GM19452 (cell line): ENCODE results near the gene RNU1-3.
"Not testable (repeated sequence)": the region's sequence is repeated elsewhere in the genome, so short reads cannot be mapped to it uniquely, and the experiment has no call there.

ENCODE experiments used
- ATAC-seq: cut with Tn5 transposase; IDR thresholded peaks from one replicate; pipeline ENCODE4 v1.9.1; 2021; ENCODE audit not compliant: unreplicated experiment

Gene RNU1-3

GRCh38 chr1:16694308-16694702, 27.6 kb upstream of the RNU1-3 start:
- ATAC-seq, result not testable (repeated sequence)

DNA sequence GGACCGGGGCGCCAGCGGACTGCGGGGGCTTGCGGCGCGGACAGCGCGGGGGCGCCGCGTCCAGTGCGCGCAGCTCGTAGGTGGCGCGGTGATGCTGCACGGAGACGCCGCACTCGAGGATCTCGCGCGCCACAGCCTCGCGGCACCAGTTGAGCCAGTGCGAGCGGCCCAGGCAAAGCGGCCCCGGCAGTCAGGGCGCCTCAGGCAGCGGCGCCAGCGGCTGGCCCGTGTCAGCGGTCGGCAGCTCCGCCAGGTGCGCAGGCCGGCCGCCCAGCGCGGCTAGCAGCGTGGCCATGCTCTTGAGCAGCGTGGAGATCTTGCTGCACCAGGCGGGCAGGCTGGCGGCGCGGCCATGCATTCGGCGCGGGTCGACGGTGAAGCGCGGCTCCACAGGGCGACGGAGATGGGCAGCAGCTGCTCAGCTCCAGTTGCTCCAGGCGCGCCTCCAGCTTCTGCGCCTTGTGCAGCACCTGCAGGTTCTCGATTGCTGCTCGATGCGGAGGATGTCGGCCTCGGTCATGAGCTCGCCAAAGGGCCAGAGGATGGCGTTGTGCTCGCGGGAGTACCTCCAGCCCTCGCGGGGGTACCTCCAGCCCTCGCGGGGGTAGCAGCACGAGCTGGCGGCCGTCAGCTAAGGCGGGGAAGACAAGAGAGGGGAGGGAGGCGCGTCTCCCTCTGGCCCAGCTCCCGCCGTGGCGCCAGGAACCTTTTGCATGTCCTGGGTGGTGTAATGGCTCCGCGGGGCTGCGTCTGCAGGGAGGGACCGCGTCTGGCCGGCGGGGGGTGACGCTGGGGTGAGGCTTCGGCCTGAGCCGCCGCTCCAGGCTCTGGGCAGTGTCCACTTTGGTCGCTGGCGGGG, 26.9 kb upstream of the RNU1-3 start:
- not testable (repeated sequence) for ATAC-seq

DNA sequence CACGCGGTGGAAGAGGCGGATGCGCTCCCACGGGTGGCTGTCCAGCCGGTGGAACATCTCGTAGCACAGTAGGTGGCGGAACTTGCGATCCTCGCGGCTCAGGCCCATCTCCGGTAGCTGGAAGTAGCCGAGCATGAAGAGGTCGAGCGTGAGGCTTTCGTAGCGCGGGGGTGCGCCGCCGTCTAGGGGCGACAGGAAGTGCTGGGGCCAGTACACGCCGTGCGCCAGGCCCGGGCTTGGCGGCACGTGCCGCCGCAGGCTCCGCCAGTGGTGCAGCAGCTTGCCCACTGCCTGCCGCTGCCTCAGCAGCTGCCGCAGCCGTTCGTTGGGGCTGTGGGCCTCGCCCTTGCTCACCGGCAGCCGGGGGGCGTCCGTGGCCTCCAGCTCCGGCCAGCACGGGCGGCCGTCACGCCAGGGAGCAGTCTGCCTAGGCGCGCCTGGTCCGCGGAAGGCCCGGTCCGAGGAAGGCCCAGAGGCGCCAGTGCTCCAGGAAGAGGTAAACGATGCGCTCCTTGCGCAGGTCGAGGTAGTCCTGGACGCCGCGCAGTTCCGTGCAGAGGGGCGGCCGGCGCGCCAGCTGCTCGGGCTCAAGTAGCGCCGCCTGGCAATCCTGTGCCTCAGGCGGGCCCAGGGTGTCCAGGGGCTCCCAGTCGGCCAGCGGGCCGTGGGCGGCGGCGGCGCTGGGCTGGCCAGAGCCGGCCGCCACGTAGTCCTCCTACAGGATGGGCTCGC, 26.1 kb upstream of the RNU1-3 start:
- not testable (repeated sequence) for ATAC-seq

DNA sequence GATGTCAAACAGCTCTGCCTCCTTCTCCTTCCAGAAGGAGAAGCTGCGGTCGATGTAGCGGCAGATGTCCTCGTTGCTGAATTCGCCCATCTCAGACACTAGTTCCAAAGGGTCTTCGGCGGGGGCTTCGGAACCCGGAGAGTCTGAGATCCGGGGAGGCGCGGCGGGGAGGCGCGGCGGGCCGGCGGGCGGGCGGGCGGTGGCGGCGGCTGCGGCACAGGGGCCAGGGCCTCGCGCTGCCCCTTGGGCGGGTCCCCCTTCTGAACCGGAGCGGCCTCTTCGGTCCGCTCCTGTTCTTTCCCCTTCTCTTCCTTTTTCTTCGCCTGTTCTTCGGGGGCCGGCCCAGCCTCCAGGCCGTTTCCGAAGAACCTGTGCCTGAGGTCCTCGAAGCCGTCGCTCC, 25.5 kb upstream of the RNU1-3 start:
- not testable (repeated sequence) for ATAC-seq

GRCh38 chr1:16690971-16691682, 24.4 kb upstream of the RNU1-3 start:
- not testable (repeated sequence) for ATAC-seq

- not testable (repeated sequence) for ATAC-seq
Observed at GRCh38 chr1:16687132-16687800, 20.5 kb upstream of the RNU1-3 start.

DNA sequence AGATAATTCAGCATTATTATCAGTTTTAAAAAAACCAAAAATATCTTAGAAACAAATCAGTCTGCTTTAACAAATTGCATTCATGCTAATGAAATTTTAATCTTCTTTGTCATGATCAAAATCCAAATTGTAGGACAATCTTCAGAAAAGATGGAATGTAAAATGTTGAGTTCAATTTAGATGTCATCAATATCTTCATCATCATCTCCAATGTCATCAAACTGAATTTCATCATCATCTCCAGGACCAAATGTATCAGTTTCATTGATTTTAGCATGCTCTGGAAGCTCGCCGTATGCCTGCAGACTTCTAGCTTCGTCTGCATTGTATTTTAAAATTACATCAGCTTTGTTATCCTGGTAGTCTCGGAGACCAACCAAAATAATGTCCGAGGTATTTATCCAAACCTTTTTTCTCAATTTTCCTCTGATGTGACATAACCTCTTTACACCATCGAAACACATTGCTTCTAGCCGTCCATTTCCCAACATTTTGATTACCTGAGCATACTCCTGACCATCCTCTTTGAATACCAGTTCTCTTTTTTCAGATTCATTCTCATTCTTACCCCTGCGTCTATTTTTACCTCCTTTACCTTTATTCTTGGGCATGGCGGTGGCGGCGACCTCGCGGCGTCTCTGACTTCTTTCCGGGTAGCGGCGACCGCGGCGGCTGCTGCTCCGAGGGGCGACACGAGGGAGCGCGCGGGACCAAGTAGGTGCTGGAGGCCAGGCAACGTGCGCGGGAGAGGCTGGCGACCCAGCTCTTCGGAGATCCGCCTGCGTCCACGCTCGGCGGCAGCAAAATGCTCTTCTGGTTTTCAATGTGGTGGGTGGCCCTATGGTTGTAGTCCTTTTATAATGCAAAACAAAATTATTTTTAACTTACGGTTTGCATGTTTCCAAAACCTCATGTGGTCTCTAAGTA, 19.0 kb upstream of the RNU1-3 start:
- not testable (repeated sequence) for ATAC-seq

DNA sequence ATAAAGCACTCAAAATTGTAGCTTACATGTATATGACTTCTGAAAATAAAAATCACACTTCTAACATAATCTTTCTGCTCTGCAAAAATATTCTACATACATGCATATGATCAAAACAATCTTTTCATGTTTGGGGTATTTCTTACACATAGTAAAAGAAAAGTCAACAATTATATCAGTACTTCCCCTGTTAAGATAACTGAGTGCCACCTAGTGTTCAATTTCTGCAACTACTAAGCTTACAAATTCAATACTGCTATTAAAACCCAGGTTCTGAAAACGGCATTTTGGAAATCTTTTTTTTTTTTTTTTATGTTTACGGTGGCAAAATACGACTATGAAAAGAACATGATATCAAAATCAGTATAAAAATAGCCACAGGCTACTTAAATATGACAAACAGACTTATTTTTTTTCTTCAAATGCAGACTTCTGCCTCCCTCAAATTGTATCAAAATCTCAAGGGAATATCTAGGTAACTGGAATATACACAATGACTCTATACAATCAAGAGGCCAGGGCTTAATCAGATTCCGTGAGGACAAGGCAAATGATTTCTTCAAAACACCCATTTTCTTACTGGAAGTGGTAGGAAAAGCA, 18.1 kb upstream of the RNU1-3 start:
- ATAC-seq, result not testable (repeated sequence)

DNA sequence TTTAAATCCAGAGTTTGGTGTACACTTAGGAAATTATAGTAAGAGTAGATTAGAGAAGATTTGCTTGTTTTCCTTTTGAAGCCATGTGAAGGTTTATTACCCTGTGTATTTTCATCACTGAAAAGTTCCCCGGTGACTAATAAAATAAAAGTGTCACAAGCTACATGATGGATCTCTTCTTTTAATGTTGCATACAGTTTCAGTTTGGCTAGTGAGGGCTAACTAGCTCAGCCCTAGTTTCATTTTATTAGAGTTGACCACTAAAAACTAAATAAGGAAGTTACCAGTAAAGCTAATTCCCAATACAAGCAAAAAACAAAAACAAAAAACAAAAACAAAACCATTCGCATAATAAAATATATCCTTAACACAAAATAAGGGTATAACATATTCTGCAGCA, 17.4 kb upstream of the RNU1-3 start:
- not testable (repeated sequence) for ATAC-seq

DNA sequence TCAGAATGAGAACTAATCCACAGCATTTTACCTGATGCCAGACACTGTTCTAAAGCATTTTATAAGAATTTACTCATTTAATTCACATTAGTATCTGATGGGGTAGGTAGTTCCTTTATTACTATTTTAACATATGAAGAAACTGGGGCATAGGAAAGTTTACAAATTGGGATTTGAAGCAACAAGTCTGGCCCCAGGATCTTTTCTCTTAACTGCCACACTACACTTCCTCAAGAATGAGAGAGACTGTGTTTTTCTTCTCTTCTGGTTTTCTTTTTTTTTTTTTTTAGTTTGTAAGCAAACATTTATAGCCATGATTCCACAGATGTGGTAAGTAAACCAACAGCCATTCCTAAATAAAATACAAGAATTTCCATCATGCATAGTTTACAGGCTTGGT, 16.1 kb upstream of the RNU1-3 start:
- not testable (repeated sequence) for ATAC-seq

DNA sequence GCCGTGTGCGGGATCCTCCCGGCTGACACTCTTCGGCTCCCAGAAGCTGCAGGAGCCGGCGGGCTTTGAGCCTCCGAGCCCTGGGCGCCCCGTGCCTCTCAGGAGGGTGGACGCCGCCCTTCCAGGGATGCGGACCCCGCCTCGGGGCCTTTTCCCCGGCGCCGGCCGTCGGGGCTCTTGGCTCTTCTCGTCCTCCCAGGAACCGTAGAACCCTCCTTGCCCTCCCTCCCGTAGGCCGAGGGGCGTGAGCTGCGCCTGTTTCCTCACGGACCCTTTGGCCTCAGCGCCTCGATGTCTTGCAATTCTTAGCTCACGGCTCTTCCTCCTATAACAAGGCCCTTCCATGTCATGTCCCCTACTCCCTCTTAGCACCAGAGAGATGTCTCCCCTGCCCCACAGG, 13.6 kb upstream of the RNU1-3 start:
- ATAC-seq, result not testable (repeated sequence)

- no peak for ATAC-seq
Observed at GRCh38 chr1:16677552-16678431, 11.0 kb upstream of the RNU1-3 start.

DNA sequence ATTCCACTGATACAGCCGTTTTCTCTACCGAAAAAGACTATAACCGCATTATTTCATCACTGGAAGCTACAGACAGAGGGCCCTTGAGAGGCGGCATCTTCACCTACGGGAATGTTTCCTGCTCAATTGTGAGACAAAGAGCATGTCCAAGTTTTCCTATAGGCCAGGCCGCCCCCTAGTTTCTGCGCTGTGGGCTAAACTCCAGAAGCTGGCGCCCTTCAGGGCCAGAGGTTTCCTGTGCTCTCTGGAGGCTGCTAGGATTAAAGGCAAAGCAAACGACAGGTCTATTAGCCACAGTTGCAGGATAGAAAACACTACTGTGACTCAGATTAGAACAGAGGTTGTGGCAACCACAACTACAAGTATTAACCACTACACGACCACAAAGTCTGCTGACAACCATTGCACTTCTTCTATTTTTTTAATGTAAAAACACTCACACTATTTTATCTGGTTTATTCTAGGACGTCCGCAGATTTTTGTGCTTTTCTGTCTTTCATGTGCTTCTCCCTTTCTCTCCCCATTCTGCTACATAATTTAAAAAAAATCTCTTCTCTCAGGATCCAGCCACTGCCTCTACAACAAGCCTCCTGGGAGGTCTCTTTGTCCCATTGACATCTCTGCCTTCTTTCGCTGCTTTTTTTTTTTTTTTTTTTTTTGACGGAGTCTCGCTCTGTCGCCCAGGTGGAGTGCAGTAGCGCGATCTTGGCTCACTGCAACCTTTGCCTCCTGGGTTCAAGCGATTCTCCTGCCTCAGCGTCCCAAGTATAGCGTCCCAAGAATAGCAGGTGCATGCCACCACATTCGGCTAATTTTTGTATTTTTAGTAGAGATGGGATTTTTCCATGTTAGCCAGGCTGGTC, 10.1 kb upstream of the RNU1-3 start:
- ATAC-seq, result not testable (repeated sequence)

DNA sequence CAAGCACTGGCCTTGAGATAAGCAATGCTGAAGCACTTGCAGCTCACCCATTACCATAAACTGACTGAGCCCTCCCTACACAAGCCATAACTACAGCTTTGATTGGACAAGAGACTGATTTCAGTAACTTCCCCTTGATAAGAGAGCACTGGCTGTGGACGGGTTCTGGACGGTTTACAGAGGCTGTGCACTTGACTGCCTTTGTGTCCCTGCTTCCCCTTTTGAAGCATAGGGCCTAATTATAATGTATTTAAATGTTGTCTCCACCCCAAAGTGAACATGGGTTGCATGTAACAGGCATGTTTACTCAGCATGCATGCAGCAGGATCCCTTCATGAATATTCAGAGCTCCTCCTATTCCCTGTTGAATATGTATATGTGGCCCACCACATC, 8.4 kb upstream of the RNU1-3 start:
- ATAC-seq, result not testable (repeated sequence)

GRCh38 chr1:16673976-16674375, 7.2 kb upstream of the RNU1-3 start:
- not testable (repeated sequence) for ATAC-seq

DNA sequence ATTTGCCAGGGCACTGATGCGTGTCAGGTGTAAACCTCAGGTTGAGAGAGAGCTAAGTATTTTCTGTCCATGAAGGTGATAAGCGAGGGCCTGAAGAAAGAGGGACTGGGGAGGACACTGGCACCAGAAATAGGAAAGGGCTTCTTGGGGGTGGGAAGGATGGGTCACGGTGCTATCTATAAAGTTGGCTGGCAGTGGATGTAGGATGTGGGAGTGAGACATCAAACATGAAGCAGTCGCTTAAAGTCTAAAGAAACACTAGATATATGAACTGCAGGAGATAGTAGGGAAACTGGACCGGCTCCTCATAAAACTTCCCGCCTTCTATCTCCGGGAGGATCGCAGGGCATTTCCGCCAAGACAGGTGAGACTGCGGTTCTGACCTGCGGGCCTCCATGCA, 912 bp downstream of the RNU1-3 start:
- ATAC-seq, result not testable (repeated sequence)

GRCh38 chr1:16658234-16658633, 8.5 kb downstream of the RNU1-3 start:
- ATAC-seq, result not testable (repeated sequence)
